Activated CD8-positive, alpha-beta T cell treated with anti-CD3 and anti-CD28 coated beads, Interleukin-2, amount 10 ng/mL, durations not matched to agents 7 days and 5 days (primary cell): ENCODE measurements around the gene PODXL2. TPM values are rescaled to one million over a fixed set of nuclear protein-coding genes. Genes with fewer than 3 reads are reported as not detected.

Experiments
- ATAC-seq: fragments of 150-1000 bp; cut with Tn5 transposase; one replicate; pipeline ENCODE4 v1.10.0; 2021; ENCODE audit warnings: moderate library complexity
- CTCF ChIA-PET: fragments of 350-600 bp; sonication (Branson Sonifier 250); formaldehyde crosslinking; loops from one replicate; lab custom pipeline; 2021; ENCODE audit warnings: antibody characterized with exemption; lab: Charles Lee
- POLR2A ChIA-PET: fragments of 350-600 bp; sonication (Branson Sonifier 250); formaldehyde crosslinking; loops from one replicate; lab custom pipeline; 2021; ENCODE audit warnings: antibody characterized with exemption; lab: Charles Lee
- DNase-seq: peaks from one replicate; pipeline ENCODE4 v3.0.0-alpha.2; 2020
- H3K27ac Mint-ChIP-seq: one replicate; pipeline ENCODE4 v1.8.0; 2021; ENCODE audit warnings: mild to moderate bottlenecking, mixed read lengths
- H3K27me3 Mint-ChIP-seq: one replicate; pipeline ENCODE4 v1.8.0; 2021; ENCODE audit warnings: low read depth, mixed read lengths
- H3K36me3 Mint-ChIP-seq: one replicate; pipeline ENCODE4 v1.8.0; 2021; ENCODE audit warnings: low read depth, mixed read lengths
- H3K4me1 Mint-ChIP-seq: one replicate; pipeline ENCODE4 v1.8.0; 2021; ENCODE audit warnings: low read depth, mixed read lengths
- H3K4me3 Mint-ChIP-seq: one replicate; pipeline ENCODE4 v1.8.0; 2021; ENCODE audit warnings: mild to moderate bottlenecking, mixed read lengths
- H3K9me3 Mint-ChIP-seq: one replicate; pipeline ENCODE4 v1.8.0; 2022; ENCODE audit warnings: mixed read lengths; ENCODE audit not compliant: insufficient read depth
- total RNA-seq, 2 experiments: library from RNA; stranded (reverse); gene quantifications; one replicate each; pipeline ENCODE4 v1.2.3, GENCODE V29; 2021

The PODXL2 gene
- total RNA-seq, 2 experiments from 2014 or later: 1.3 to 1.7 TPM

DNA sequence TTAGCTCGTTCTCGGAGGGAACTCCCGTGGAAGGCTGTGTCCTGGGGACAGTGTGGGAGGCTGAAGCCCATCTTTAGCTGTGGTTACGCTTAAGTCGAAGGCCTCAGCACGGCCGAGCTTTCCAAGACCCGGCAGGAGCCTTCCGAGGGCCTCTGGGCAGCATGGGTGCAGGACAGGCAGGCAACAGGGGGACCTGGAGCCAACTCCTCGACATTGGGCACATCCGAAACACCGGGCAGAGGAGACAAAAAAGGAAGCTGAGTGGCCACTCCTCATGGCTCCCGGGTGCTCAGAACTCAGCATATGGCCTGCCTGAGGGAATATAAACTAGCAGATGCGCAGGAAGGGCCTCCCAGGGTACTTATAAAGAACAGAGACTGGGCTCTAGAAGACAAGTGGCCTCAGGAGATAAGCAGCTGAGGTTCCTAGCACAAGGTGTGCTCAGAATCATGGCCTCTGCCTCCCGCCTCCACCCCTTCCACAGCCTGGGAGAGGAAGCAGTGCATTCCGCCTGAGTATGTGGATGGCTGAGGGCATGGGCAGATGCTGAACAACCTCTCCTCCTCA is 77.9 kb downstream of the PODXL2 start:
- DNase-seq (no peak), ATAC-seq (no peak)
- CTCF ChIA-PET: interaction anchor here (1.7 kb wide), 1 partner anchor 51 kb away, joined by 3 read pairs; no protein-coding TSS in a partner anchor

DNA sequence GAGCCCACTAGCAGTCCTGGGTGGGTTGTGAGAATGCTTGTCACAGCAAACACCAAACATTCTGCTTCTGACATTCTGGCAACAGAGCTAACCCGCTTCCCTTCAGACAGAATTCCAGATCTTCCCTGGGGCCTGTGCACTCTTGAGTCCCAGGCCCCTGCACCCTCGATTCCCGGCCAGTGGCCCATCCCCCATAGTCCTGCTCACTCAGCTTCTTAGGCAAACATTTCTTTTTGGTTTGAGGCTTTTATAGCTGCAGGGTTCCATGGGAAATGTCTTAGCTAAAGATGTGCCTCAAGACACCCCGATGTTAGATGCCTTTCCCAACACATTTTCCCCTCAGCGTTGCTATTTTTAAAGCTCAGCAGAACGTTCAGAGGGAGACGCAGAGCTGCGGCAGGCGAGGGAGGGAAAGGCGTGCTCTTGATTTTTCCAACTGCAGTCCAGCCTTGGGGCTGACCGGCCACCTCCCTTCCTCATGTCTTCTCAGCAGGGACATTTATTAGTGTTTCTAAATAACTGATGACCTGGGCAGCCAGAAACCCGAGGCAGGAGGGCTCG is 78.9 kb downstream of the PODXL2 start:
- H3K36me3 Mint-ChIP-seq: no peaks in the 10 kb centered on the region
- DNase-seq (no peak), ATAC-seq (no peak)
- peaks cover 5% of the 10 kb centered on the region for H3K4me1 Mint-ChIP-seq
- H3K9me3 Mint-ChIP-seq: no peaks in the 10 kb centered on the region
- POLR2A ChIA-PET: no interaction called here
- no peak overlapping the region for H3K4me3 Mint-ChIP-seq
- CTCF ChIA-PET: interaction anchor here (0.8 to 1.7 kb wide), 4 partner anchors 11 to 133 kb away, joined by 3 read pairs; no protein-coding TSS in a partner anchor
- H3K27me3 Mint-ChIP-seq: peaks cover 7% of the 10 kb centered on the region
- H3K27ac Mint-ChIP-seq: no peak overlapping the region

More for the DNA sequence above, 77.9 kb downstream of the PODXL2 start:
- Mint-ChIP-seq H3K36me3 (no peaks in the 10 kb centered on the region), H3K4me1 (peaks cover 5% of the 10 kb centered on the region), H3K9me3 (no peaks in the 10 kb centered on the region), H3K4me3 (no peak overlapping the region), H3K27me3 (peaks cover 7% of the 10 kb centered on the region), H3K27ac (no peak overlapping the region)
- POLR2A ChIA-PET: interaction anchor here (0.6 kb wide), 1 partner anchor 1556 kb away, joined by 3 read pairs; no protein-coding TSS in a partner anchor

DNA sequence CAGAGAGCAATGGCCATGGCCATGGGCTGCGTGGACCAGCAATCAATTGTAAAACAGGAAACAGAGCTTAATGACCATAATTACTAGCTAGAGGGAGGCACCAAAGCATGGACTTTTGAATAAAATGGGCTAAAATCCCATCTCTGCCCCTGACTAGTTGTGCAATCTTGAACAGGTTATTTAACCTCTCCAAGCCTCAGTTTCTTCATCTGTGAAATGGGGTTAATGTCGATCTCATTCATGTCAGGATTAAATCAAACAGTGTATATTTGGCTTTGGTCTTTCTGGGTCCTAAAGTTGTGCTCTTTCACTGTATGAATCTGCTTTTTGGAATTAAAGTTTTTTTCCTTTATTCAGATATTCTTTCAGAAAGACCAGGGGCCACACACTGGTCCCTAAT is 79.9 kb downstream of the PODXL2 start:
- peaks cover 4% of the 10 kb centered on the region for H3K27me3 Mint-ChIP-seq
- no peak overlapping the region for H3K27ac Mint-ChIP-seq
- H3K4me1 Mint-ChIP-seq: peaks cover 5% of the 10 kb centered on the region
- ChIA-PET POLR2A (no interaction called here), CTCF (interaction anchor here (1.4 to 1.7 kb wide), 2 partner anchors 12 to 49 kb away, joined by 3 read pairs; no protein-coding TSS in a partner anchor)
- no peaks in the 10 kb centered on the region for H3K36me3 Mint-ChIP-seq
- no peak for DNase-seq
- no peak overlapping the region for H3K4me3 Mint-ChIP-seq
- H3K9me3 Mint-ChIP-seq: no peaks in the 10 kb centered on the region
- no peak for ATAC-seq

DNA sequence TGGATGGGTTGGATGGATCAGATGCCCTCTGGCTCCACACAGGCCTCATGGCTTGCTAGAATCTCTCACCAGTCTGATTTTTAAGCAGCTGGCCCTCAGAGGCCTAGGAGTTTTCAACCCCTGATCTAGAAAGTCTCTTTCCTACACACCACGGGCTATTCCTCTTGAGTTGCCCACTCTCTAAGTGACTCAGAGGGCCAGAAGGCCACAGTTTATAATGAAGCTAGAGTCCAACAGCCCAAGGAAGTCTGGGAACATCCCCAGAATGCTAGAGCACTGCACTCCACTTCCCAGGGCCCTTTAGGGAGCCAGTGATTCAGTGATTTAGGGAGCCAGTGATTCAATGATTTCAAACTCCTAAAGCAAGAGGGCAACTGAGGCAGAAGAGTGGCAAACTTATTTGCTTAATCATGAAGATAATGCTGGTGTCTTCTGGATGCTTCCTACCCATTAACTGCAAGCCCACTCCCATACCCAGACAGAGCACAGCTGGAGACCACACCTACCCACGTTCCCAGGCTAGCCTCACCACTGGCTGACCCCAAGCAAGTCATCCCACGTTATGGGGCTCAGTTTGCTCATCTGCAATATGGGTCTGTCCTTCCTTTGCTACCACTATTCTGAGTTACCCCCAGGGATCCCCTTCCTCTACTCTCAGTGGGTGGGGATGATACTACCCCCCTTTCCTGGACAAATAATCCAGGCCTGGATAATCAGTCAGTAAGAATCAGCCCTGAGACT is 80.5 kb downstream of the PODXL2 start:
- ChIA-PET CTCF (no interaction called here), POLR2A (no interaction called here)
- Mint-ChIP-seq H3K27ac (no peak overlapping the region), H3K36me3 (no peaks in the 10 kb centered on the region), H3K27me3 (peaks cover 1% of the 10 kb centered on the region), H3K4me3 (no peak overlapping the region), H3K4me1 (peaks cover 2% of the 10 kb centered on the region), H3K9me3 (no peaks in the 10 kb centered on the region)
- no peak for DNase-seq
- no peak for ATAC-seq

DNA sequence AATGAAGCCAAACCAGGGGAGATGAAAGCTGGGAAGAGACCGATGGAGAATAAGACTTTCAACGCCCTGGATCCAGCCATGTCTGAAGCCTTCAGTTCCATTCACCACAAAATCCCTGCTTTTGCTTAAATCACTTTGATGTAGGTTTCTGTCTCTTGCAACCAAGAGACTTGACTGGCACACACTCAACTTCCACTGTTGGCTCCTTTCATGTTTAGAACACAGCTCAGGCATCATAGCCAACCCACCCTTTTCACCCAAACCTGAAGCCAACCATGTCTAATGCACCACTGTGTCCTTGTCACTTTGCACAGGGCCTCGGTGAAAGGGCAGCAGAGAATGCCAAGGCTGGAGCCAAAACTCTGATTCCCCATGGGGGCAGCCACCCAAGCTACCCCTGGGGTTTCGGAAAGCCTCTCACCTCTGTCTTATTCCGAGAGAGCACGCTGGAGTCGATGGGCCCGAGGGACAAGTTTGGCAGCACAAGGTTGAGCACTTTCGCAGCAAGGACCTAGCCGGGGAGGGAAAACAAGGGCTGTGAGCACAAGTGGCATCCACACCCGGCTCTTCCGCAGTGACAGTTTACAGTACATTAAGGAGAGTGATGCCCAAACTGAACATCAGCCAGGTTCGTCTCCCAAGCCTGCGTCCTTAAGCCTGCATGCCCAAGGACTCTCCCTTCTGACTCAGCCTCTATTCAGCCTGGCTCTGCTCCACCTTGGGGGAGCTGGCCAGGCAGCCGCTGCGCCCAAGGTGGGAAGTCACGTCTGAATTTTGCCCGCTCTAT is 81.4 kb downstream of the PODXL2 start:
- ATAC-seq: no peak

DNA sequence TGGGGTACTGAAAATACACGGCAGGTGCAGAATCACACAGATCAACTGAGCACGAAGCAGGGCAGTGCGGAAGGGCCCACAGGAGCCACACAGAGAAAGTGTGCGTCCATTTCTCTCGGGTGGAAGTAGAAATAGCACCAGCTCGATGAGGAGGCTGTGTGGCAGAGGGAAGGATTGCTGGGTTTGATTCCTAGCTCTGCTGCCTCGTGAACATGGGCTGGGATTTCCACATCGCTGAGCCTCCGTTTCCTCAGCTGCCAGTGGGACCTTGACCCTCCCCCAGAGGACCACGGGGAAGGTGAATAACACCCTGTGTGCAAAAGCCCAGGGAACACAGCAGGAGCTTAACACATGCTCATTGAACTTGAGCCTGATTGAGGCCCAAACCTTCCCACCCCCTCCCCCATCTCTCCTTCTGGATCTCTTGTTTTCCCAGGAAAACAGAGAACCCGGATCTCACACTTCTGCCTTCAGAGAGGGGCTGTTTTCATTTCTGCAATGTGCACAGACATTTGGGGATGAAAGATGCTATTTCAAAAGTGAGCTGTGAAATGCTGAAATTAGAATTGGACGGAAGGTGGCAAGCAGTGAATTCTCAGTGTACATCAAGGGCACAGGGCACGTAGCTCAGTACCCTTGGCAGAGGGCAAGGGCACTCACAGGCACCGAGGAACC is 82.2 kb downstream of the PODXL2 start:
- Mint-ChIP-seq H3K4me3 (no peak overlapping the region), H3K27me3 (no peaks in the 10 kb centered on the region), H3K27ac (no peak overlapping the region), H3K9me3 (no peaks in the 10 kb centered on the region), H3K36me3 (no peaks in the 10 kb centered on the region), H3K4me1 (no peaks in the 10 kb centered on the region)
- ATAC-seq: no peak
- ChIA-PET CTCF (no interaction called here), POLR2A (no interaction called here)
- DNase-seq: no peak

More for the DNA sequence above, 81.4 kb downstream of the PODXL2 start:
- no peak for DNase-seq
- Mint-ChIP-seq H3K27ac (no peak overlapping the region), H3K27me3 (no peaks in the 10 kb centered on the region), H3K36me3 (no peaks in the 10 kb centered on the region), H3K9me3 (no peaks in the 10 kb centered on the region), H3K4me1 (no peaks in the 10 kb centered on the region), H3K4me3 (no peak overlapping the region)
- ChIA-PET CTCF (no interaction called here), POLR2A (no interaction called here)

DNA sequence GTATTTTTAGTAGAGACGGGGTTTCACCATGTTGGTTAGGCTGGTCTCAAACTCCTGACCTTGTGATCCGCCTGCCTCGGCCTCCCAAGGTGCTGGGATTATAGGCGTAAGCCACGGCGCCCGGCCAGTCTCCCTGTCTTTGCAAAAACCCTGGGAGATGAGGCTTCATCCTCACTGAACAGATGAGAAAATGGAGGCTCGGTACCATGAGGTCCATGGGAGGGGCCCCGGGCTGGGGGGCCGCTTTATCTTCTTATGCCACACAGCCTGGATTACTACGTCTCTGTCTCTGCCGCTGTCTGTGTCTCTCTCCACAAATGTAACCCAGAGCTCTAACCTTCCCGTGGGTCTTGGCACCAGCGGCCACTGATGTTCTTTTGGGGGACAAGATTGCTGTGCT is 82.9 kb downstream of the PODXL2 start:
- H3K27me3 Mint-ChIP-seq: no peaks in the 10 kb centered on the region
- H3K4me1 Mint-ChIP-seq: no peaks in the 10 kb centered on the region
- H3K27ac Mint-ChIP-seq: no peak overlapping the region
- DNase-seq (no peak), ATAC-seq (no peak)
- H3K9me3 Mint-ChIP-seq: no peaks in the 10 kb centered on the region
- H3K36me3 Mint-ChIP-seq: no peaks in the 10 kb centered on the region
- ChIA-PET CTCF (no interaction called here), POLR2A (no interaction called here)
- H3K4me3 Mint-ChIP-seq: no peak overlapping the region

DNA sequence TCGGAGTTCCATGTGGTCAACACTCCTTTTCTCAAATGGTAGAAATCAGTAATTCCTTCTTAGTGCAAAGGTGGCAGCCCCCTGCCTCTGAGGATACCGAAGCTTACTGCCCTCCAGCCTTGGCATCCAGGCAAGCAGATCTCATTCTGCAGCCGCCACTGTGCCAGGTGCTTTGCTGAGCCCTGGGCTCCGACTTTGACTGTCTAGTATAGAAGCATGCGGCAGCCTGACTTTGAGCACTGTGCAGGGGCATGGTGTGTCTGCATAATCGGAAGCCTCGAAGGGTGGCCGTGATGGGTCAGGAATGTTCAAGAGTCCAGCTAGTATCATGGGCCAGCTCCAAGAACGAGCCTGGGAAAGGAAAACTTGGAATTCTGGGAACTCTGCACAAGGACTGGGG is 83.5 kb downstream of the PODXL2 start:
- ChIA-PET POLR2A (no interaction called here), CTCF (no interaction called here)
- no peak for ATAC-seq
- no peak overlapping the region for H3K27ac Mint-ChIP-seq
- H3K4me3 Mint-ChIP-seq: no peak overlapping the region
- no peaks in the 10 kb centered on the region for H3K4me1 Mint-ChIP-seq
- no peak for DNase-seq
- H3K36me3 Mint-ChIP-seq: no peaks in the 10 kb centered on the region
- H3K9me3 Mint-ChIP-seq: no peaks in the 10 kb centered on the region
- H3K27me3 Mint-ChIP-seq: no peaks in the 10 kb centered on the region

DNA sequence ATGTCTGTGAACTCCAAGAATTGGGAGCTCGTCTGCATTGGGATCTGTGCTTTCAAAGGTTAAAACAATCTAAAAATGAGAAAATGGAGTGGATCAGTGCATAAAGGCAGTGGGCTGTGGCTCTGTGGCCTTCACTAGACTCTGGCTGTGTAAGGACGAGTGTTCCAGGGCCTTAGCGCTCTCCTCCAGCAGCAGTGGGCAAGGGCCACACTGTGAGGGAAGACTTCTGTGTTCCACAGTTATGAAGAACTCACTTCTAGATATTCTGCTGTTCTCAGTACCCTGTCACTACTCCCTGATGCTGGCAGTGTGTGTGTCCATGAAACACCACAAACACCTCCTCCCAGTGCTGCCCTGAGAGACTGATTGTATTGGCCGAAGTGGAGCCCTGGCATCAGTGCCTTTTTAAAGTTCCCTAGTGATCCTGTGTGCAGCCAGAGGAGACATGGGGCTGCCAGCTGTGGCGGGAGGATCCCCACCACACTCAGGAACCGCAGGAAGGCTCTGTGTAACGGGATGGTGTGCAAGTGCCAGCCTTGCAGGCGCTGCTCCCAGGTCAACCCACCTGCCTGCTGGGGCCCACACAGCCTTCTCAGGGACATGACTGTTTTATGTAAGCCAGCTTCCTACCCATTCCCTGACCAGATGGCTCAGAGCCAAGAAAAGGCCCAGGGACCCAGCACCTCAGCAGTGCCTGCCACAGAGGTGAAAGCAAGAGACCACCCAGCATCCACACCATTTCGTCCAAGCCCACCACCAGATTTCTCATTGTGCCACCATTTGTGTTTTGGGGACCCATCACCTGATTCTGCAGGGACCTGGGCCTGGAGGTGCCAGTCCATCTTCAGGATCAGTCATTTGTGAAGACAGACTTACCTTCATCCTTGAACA is 84.1 kb downstream of the PODXL2 start:
- ChIA-PET CTCF (interaction anchor here (1.1 kb wide), 1 partner anchor 17 kb away, joined by 4 read pairs; no protein-coding TSS in a partner anchor), POLR2A (no interaction called here)
- no peak overlapping the region for H3K4me3 Mint-ChIP-seq
- H3K4me1 Mint-ChIP-seq: no peaks in the 10 kb centered on the region
- DNase-seq: no peak
- no peak for ATAC-seq
- H3K27me3 Mint-ChIP-seq: no peaks in the 10 kb centered on the region
- no peak overlapping the region for H3K27ac Mint-ChIP-seq
- no peaks in the 10 kb centered on the region for H3K36me3 Mint-ChIP-seq
- H3K9me3 Mint-ChIP-seq: no peaks in the 10 kb centered on the region

DNA sequence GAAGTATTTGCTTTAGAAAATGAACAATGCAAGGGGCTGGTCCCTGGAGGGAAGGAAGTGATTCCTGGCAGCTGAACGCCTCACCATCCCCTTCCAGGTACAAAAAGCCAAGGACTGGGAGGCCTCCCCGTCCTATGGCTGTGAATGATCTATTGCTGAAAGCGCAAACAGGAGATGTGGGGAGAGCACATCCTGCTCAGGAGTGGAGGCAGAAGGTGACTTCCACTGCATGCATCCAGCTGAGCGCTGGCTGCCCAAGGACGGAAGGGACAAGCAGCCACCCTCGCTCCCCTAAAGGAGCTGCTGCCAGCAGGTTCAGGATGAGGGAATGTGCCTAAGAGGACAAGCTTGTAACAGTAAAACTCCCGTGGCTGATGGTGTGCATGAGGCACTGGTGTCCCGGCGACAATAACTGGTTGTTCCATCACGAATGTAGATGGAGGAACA is 85.2 kb downstream of the PODXL2 start:
- Mint-ChIP-seq H3K27me3 (no peaks in the 10 kb centered on the region), H3K4me1 (no peaks in the 10 kb centered on the region), H3K27ac (no peak overlapping the region), H3K9me3 (no peaks in the 10 kb centered on the region), H3K4me3 (no peak overlapping the region), H3K36me3 (no peaks in the 10 kb centered on the region)
- ChIA-PET POLR2A (no interaction called here), CTCF (interaction anchor here (1.1 kb wide), 1 partner anchor 18 kb away, joined by 4 read pairs; no protein-coding TSS in a partner anchor)
- ATAC-seq (no peak), DNase-seq (no peak)
